ENCODE results near the gene TEAD1. TPM values are rescaled to one million over a fixed set of nuclear protein-coding genes. Genes with fewer than 3 reads are reported as not detected.

The TEAD1 gene
- total RNA-seq, 2 donors from 2014 or later: 76.4 to 94.4 TPM

DNA sequence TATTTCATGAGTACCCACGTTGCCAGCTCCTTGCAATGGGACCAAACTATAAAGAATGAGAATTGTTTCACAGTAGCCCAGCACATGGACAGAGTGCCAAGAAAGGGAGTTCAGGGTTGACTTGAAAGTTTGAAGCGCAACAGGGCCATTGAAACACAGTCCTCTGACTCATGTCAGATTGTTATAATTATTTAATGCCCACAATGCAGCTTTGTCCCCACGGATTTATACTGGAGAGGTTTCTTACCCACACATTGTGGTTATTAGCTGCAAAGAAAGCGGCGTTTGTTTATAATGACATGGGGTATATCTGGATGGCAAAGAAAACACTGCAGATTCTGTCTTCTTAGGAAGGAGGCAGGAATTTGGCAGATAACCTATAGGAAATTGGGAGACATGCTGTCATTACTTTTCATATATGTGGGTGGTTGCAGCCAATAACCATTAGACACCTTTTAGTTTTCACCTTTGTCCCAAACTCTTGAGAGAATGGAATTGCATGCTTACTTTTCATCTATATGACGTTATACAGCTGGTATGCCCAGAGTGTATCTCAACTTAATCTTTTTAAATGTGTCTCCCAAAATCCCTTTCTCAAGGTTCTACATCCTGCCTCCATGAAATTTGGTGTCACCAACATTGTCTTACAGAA lies 143.6 kb downstream of the TEAD1 start:
- Mint-ChIP-seq H3K27ac (no peak overlapping the region), H3K27me3 (ENCODE audit: insufficient read depth) (no peaks in the 10 kb centered on the region), H3K4me3 (no peak overlapping the region), H3K36me3 (ENCODE audit: low read depth) (no peaks in the 10 kb centered on the region), H3K9me3 (no peaks in the 10 kb centered on the region), H3K4me1 (peaks cover 15% of the 10 kb centered on the region)
- H3K4me3 ChIP-seq (ENCODE audit: low read length): no peak overlapping the region
- TF ChIP-seq, protein P1, sequence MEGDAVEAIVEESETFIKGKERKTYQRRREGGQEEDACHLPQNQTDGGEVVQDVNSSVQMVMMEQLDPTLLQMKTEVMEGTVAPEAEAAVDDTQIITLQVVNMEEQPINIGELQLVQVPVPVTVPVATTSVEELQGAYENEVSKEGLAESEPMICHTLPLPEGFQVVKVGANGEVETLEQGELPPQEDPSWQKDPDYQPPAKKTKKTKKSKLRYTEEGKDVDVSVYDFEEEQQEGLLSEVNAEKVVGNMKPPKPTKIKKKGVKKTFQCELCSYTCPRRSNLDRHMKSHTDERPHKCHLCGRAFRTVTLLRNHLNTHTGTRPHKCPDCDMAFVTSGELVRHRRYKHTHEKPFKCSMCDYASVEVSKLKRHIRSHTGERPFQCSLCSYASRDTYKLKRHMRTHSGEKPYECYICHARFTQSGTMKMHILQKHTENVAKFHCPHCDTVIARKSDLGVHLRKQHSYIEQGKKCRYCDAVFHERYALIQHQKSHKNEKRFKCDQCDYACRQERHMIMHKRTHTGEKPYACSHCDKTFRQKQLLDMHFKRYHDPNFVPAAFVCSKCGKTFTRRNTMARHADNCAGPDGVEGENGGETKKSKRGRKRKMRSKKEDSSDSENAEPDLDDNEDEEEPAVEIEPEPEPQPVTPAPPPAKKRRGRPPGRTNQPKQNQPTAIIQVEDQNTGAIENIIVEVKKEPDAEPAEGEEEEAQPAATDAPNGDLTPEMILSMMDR (conservative IDR thresholded peaks at IDR 0.05): no peak
- no peak for DNase-seq
- WGBS, 2 experiments (ENCODE audit: insufficient coverage in 1 of 2, insufficient read length in 1 of 2): 96 to 97% methylated on average over 5 to 6 of the region's 6 CpGs
- no peak overlapping the region for H3K27ac ChIP-seq (ENCODE audit: low read depth, low read length)
- no peaks in the 10 kb centered on the region for H3K27me3 ChIP-seq (ENCODE audit: control insufficient read depth, insufficient read depth, low read length, poor library complexity, severe bottlenecking)
- H3K9ac ChIP-seq (ENCODE audit: extremely low read depth, low read length, poor library complexity, severe bottlenecking): no peak overlapping the region
- no peaks in the 10 kb centered on the region for H3K4me1 ChIP-seq (ENCODE audit: control insufficient read depth, insufficient read depth, low read length)
- peaks cover 14% of the 10 kb centered on the region for H3K36me3 ChIP-seq (ENCODE audit: control insufficient read depth, insufficient read depth, low read length)
- no peaks in the 10 kb centered on the region for H3K9me3 ChIP-seq (ENCODE audit: control insufficient read depth, low read length)

DNA sequence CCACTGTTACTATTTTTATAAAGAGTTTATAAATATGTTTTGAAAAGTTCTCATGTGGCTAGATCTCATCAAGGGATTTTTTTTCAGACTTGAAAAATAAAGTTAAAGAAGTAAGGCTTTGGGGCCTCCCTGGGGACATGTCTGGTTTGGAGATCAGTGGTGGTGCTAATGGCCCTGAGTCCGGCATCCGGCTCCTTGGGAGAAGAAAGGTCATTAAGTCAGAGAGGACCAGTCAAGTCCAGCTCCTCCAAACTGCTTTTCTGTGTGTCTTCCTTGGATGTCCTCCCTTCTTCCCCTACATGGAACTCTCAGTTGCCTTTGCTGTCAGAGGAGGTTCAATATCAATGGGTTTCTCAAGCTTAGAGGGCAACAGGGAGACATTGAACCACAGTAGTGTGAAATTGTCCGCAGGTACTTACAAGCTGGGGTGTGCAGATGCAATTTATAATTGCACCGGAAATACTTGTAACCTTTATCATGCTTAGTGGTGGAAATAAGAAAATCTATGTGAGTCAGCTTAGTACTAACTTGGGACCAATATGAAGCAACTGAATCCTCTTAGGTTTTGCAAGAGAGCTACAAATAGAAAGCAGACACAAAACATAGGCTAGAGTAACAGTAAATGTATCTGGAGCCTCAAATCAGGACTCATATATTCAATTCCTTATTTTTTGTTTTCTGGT lies 144.3 kb downstream of the TEAD1 start:
- no peaks in the 10 kb centered on the region for H3K36me3 Mint-ChIP-seq (ENCODE audit: low read depth)
- H3K27me3 Mint-ChIP-seq (ENCODE audit: insufficient read depth): no peaks in the 10 kb centered on the region
- H3K4me3 Mint-ChIP-seq: no peak overlapping the region
- TF ChIP-seq, protein P1 (conservative IDR thresholded peaks at IDR 0.05): no peak
- H3K4me1 Mint-ChIP-seq: peaks cover 20% of the 10 kb centered on the region
- H3K9me3 Mint-ChIP-seq: no peaks in the 10 kb centered on the region
- Histone ChIP-seq H3K27me3 (ENCODE audit: control insufficient read depth, insufficient read depth, low read length, poor library complexity, severe bottlenecking) (no peaks in the 10 kb centered on the region), H3K4me1 (ENCODE audit: control insufficient read depth, insufficient read depth, low read length) (no peaks in the 10 kb centered on the region), H3K9ac (ENCODE audit: extremely low read depth, low read length, poor library complexity, severe bottlenecking) (no peak overlapping the region), H3K9me3 (ENCODE audit: control insufficient read depth, low read length) (no peaks in the 10 kb centered on the region), H3K36me3 (ENCODE audit: control insufficient read depth, insufficient read depth, low read length) (peaks cover 14% of the 10 kb centered on the region), H3K4me3 (ENCODE audit: low read length) (no peak overlapping the region), H3K27ac (ENCODE audit: low read depth, low read length) (no peak overlapping the region)
- 94 to 100% methylated on average over 2 to 4 of the region's 4 CpGs for WGBS, 2 experiments (ENCODE audit: insufficient coverage in 1 of 2, insufficient read length in 1 of 2)
- no peak overlapping the region for H3K27ac Mint-ChIP-seq
- no peak for DNase-seq

DNA sequence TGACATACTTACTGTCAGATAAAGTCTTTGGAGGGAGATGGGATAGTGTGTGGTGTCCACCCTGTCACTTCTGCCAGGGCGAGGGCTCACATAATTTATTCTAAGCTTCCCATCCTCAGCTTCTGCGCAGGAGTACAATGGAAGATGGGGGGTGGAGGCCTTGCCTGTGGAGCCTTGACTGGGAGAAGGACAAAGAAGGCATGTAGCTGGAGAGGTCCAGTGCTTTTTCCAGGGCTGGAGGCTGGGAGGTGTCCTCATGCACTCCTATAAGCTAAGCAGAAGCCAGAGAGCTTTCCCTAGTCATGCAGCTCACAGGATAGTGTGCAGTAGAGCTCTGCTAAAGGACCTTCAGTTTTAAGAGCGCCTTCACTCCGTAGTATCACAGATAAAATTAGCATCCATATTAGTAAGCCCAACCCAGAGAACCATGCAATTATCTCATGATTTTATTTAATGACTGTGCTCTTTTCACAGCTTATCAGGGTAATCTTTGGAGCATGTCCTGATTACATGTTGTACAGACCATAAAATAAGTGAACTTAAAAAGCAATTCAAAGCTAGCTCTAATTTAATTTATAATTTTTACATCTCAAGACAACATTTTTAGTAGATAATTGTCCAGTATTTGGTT lies 148.3 kb downstream of the TEAD1 start:
- no peak overlapping the region for H3K9ac ChIP-seq (ENCODE audit: extremely low read depth, low read length, poor library complexity, severe bottlenecking)
- H3K4me3 Mint-ChIP-seq: no peak overlapping the region
- H3K27ac ChIP-seq (ENCODE audit: low read depth, low read length): peak overlapping the region; percentile 69
- H3K36me3 Mint-ChIP-seq (ENCODE audit: low read depth): no peaks in the 10 kb centered on the region
- TF ChIP-seq, protein P1 (conservative IDR thresholded peaks at IDR 0.05): no peak
- no peaks in the 10 kb centered on the region for H3K9me3 Mint-ChIP-seq
- H3K27me3 Mint-ChIP-seq (ENCODE audit: insufficient read depth): no peaks in the 10 kb centered on the region
- no peaks in the 10 kb centered on the region for H3K9me3 ChIP-seq (ENCODE audit: control insufficient read depth, low read length)
- H3K4me1 Mint-ChIP-seq: peaks cover 25% of the 10 kb centered on the region
- no peaks in the 10 kb centered on the region for H3K27me3 ChIP-seq (ENCODE audit: control insufficient read depth, insufficient read depth, low read length, poor library complexity, severe bottlenecking)
- peak; percentile 34 for DNase-seq
- 89 to 93% methylated on average over 3 of the region's 4 CpGs for WGBS, 2 experiments (ENCODE audit: insufficient coverage in 1 of 2, insufficient read length in 1 of 2)
- peaks cover 15% of the 10 kb centered on the region for H3K36me3 ChIP-seq (ENCODE audit: control insufficient read depth, insufficient read depth, low read length)
- no peak overlapping the region for H3K4me3 ChIP-seq (ENCODE audit: low read length)
- H3K27ac Mint-ChIP-seq: no peak overlapping the region
- peaks cover 6% of the 10 kb centered on the region for H3K4me1 ChIP-seq (ENCODE audit: control insufficient read depth, insufficient read depth, low read length)
